DND-41 (cell line): ENCODE measurements around the gene VPS50.

Experiments used
- EZH2 ChIP-seq: IDR thresholded peaks from 3 replicates; pipeline ENCODE4 v1.6.1; 2012; ENCODE audit warnings: borderline replicate concordance, low read depth, mild to moderate bottlenecking, moderate library complexity, low read length, inconsistent platforms; ENCODE audit not compliant: severe bottlenecking
- TF ChIP-seq, protein P1 (sequence below): IDR thresholded peaks from 2 replicates; pipeline ENCODE4 v1.5.1; 2012; ENCODE audit warnings: borderline replicate concordance, low read length, moderate library complexity, mild to moderate bottlenecking; ENCODE audit not compliant: poor library complexity, severe bottlenecking; ENCODE audit errors: extremely low read depth

DNA sequence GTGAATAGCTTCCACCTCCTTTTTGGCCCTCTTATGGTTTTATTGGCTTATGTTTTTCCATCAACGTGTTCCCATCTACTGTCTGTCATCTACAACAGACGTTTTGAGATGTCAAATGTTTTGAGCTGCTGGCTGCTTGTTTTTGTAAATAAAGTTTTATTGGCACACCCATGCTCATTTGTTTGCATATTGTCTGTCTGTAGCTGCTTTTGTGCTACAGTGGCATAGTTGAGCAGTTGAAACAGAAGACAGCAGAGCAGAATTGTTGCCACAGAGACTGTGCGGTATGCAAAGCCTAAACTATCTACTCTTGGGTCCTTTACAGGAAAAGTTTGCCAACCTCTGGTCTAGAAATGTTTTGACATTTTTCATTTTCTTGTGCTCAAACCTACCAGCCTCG lies 88.7 kb downstream of the VPS50 start:
- TF ChIP-seq EZH2, result no peak
- TF ChIP-seq, protein P1, sequence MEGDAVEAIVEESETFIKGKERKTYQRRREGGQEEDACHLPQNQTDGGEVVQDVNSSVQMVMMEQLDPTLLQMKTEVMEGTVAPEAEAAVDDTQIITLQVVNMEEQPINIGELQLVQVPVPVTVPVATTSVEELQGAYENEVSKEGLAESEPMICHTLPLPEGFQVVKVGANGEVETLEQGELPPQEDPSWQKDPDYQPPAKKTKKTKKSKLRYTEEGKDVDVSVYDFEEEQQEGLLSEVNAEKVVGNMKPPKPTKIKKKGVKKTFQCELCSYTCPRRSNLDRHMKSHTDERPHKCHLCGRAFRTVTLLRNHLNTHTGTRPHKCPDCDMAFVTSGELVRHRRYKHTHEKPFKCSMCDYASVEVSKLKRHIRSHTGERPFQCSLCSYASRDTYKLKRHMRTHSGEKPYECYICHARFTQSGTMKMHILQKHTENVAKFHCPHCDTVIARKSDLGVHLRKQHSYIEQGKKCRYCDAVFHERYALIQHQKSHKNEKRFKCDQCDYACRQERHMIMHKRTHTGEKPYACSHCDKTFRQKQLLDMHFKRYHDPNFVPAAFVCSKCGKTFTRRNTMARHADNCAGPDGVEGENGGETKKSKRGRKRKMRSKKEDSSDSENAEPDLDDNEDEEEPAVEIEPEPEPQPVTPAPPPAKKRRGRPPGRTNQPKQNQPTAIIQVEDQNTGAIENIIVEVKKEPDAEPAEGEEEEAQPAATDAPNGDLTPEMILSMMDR, result no peak
